ENCODE results near the gene TMEM121. TPM values are rescaled to one million over a fixed set of nuclear protein-coding genes. Genes with fewer than 3 reads are reported as not detected.
A peak's percentile ranks its signal among the peaks of the same experiment; 100 is the strongest.

The TMEM121 gene
- total RNA-seq (2021; fragmentation: NEBNext Ultra II Directional; extraction: Animal tissue kit (Norgen Biotek cat#: 25700)) (not detected in 2 replicates), polyA plus RNA-seq (2011; rRNA removed) (1.9 and 2.4 TPM in 2 replicates), polyA minus RNA-seq (2011; rRNA and poly(A)+ RNA removed) (0.16 and 0.59 TPM in 2 replicates)
- 1.8 TPM for polyA plus RNA-seq (2011; cell fraction: cytosol; rRNA removed)
- polyA plus RNA-seq (2011; cell fraction: nucleus; rRNA removed) = 1.7 TPM
- 0.48 to 0.85 TPM (median 0.71 TPM) in 4 replicates for polyA plus RNA-seq (2012, experiment 1 of 2)
- 0.55 TPM for polyA plus RNA-seq (2012, experiment 2 of 2)
- polyA plus RNA-seq (2013, experiment 1 of 2) = 0.85 TPM
- polyA plus RNA-seq (2013, experiment 2 of 2) = 0.77 TPM
- 1.8 TPM for polyA minus RNA-seq (2011; cell fraction: cytosol; rRNA and poly(A)+ RNA removed)
- polyA minus RNA-seq (2011; cell fraction: nucleus; rRNA and poly(A)+ RNA removed) = 1.8 TPM
- long read RNA-seq, experiment 1, partial matches to known transcripts = 0 of 1 reads
- long read RNA-seq, experiment 1, other reads (novel, unspliced or antisense) = 0 of 1 reads
- long read RNA-seq, experiment 2 = 0 reads

DNA sequence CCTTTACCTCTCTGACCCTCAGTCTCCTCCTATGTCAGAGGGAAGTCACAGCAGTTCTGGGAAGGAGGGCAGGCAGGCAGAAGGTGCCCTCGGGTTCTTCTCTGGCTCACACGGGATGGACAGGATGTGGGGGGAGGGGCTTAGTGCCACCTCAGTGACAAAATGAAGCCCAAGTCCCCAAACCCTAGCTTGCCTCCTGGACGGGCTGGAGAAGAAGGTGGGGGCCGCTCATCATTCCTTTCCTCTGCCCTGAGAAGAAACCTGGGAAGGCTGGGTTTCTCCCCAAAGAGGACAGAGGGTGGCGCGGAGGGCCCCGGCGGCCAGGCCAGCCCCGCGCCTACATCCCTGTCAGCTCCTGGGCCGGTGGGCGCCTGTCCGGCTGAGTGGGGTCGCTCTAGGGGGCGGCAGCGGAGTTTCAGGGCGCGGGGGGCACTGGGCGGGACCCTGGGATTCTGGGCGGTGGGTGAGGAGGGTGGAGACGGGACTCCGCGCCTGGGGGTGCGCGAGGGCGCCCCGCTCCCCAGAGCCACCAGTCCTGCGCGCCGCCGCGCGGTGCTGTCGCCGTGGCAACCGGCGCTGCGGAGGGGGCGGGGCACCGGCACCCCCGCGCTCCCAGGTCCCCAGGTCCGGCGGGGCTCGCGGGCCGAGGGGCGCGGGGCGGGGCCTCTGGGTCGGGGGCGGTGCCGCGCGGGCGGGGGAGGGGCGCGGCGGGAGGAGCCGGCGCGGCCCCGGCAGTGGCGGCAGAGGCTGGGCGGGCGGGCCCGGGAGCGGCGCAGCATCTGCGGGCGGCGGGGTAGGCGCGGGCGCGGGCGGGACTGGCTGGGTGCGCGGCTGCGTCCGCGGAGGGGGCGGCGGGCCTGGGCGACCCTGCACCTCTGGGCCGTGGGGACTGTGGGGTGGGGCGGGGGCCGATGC is at the start of gene TMEM121:
TSS of gene TMEM121 (plus strand) at position 723 of the 915 bp plus-strand sequence. CDS start 2,252 bp downstream, outside the sequence.
- Histone ChIP-seq H4K20me1 (replicated peaks in 1 of 2; ENCODE audit: control insufficient read depth in 1 of 2, insufficient read depth in 2 of 2, low read length in 2 of 2) (no peaks in the 10 kb centered on the region), H3K79me1 (ENCODE audit: low read depth, low read length) (no peaks in the 10 kb centered on the region), H3K79me2 (ENCODE audit: control insufficient read depth in 1 of 2, insufficient read depth in 2 of 2, low read length in 2 of 2) (no peaks in the 10 kb centered on the region), H3K4me2 (ENCODE audit: insufficient read depth in 1 of 2, low read depth in 2 of 2, low read length in 2 of 2) (peak within 1 kb of the TSS; percentile 21 to 82), H4K5ac (ENCODE audit: insufficient read length, low read depth, low read length) (no peak within 1 kb of the TSS), H3K27me3 (replicated peaks in 1 of 4; ENCODE audit: control insufficient read depth in 3 of 4, extremely low read depth in 1 of 4, insufficient read depth in 3 of 4, low read length in 3 of 4) (peaks cover 9 to 37% (median 25%) of the 10 kb centered on the region in 4 experiments), H2BK12ac (ENCODE audit: low read depth, low read length) (no peak within 1 kb of the TSS; the same call in 1 of the 2 replicates), H3K4me3 (ENCODE audit: extremely low read depth in 1 of 4, insufficient read depth in 2 of 4, low read depth in 3 of 4, low read length in 4 of 4) (peak within 1 kb of the TSS; percentile 1 to 59 (median 40)), H2AK5ac (ENCODE audit: low read depth, low read length) (no peak within 1 kb of the TSS), H3K18ac (ENCODE audit: extremely low read depth, low read length) (no peak within 1 kb of the TSS), H3K36me3 (ENCODE audit: control insufficient read depth in 2 of 4, insufficient read depth in 4 of 4, low read length in 3 of 4) (no peaks in the 10 kb centered on the region; a peak in 1 of 8 replicates), H3K4me1 (replicated peaks in 1 of 4; ENCODE audit: control insufficient read depth in 3 of 4, insufficient read depth in 4 of 4, low read length in 3 of 4) (peaks cover 0 to 4% (median 0%) of the 10 kb centered on the region in 4 experiments; a peak in 3 of 7 replicates), H3K23me2 (ENCODE audit: low read depth, low read length) (no peaks in the 10 kb centered on the region; the same call in 1 of the 2 replicates), H3K27ac (ENCODE audit: low read depth, low read length) (no peak within 1 kb of the TSS), H2BK5ac (ENCODE audit: low read depth, low read length) (no peak within 1 kb of the TSS), H2BK15ac (ENCODE audit: low read length) (no peak within 1 kb of the TSS), H3K9ac (replicated peaks in 1 of 4; ENCODE audit: extremely low read depth in 1 of 4, low read depth in 3 of 4, low read length in 3 of 4) (no peak within 1 kb of the TSS), H2BK20ac (ENCODE audit: low read length) (no peak within 1 kb of the TSS), H3K56ac (replicated peaks; ENCODE audit: insufficient read length, low read depth, low read length) (no peak within 1 kb of the TSS), H4K91ac (replicated peaks; ENCODE audit: insufficient read length, low read length) (no peak within 1 kb of the TSS), H3K4ac (replicated peaks; ENCODE audit: insufficient read length, low read depth, low read length) (no peak within 1 kb of the TSS), H2AFZ (ENCODE audit: low read length) (no peak within 1 kb of the TSS), H3K14ac (ENCODE audit: insufficient read length) (no peak within 1 kb of the TSS), H4K8ac (ENCODE audit: extremely low read depth, insufficient read depth, low read length) (peak within 1 kb of the TSS; percentile 25; the same call in 1 of the 2 replicates), H3K23ac (ENCODE audit: insufficient read length) (no peak within 1 kb of the TSS), H2BK120ac (replicated peaks; ENCODE audit: low read depth, low read length) (no peak within 1 kb of the TSS), H3K9me3 (ENCODE audit: insufficient read depth in 2 of 2, low read depth in 1 of 2, low read length in 1 of 2) (peaks cover 0 to 25% of the 10 kb centered on the region in 2 experiments; a peak in 1 of 4 replicates)
- DNase-seq (ENCODE audit: low read depth in 1 of 2, low spot score in 2 of 2) (peak in 1 of 2 experiments; percentile 56), FAIRE-seq (no peak)
- WGBS, 2 experiments (ENCODE audit: extremely low coverage in 1 of 2, insufficient coverage in 1 of 2, insufficient read length in 1 of 2, insufficient replicate concordance in 2 of 2, low coverage in 1 of 2, low lambda C conversion rate in 2 of 2, missing lambda C conversion rate in 1 of 2) = 4% methylated on average over 31 of the region's 88 CpGs; no CpG with 5 or more reads in 1 of the 2 experiments
- ChIA-PET CTCF (ENCODE audit: partially characterized antibody) (no interaction called here), POLR2A (ENCODE audit: partially characterized antibody) (interaction anchor here (0.9 kb wide), 1 partner anchor 108 kb away, joined by 3 read pairs; no protein-coding TSS in a partner anchor)
- TF ChIP-seq KDM4A (IDR thresholded peaks at IDR 0.05; ENCODE audit: low read depth, low read length, severe bottlenecking) = peak; percentile 46
- no peak for TF ChIP-seq PHF8 (conservative IDR thresholded peaks at IDR 0.05; ENCODE audit: low read depth, low read length)

Data from H1 (cell line).